IPS-18a (cell line): Measurements from ENCODE around the gene ZNF160.
"Not testable (repeated sequence)": the region's sequence is repeated elsewhere in the genome, so short reads cannot be mapped to it uniquely, and the experiment has no call there.

Source experiments
- H3K27ac ChIP-seq: one replicate; pipeline ENCODE4 v1.5.1; 2013; ENCODE audit warnings: low read length
- H3K27me3 ChIP-seq: one replicate; pipeline ENCODE4 v1.6.1; 2013; ENCODE audit warnings: mild to moderate bottlenecking, low read length; ENCODE audit not compliant: control insufficient read depth, insufficient read depth
- H3K36me3 ChIP-seq: one replicate; pipeline ENCODE4 v1.6.1; 2013; ENCODE audit warnings: low read depth, low read length; ENCODE audit not compliant: control insufficient read depth
- H3K4me1 ChIP-seq: one replicate; pipeline ENCODE4 v1.6.1; 2013; ENCODE audit warnings: low read depth, low read length; ENCODE audit not compliant: control insufficient read depth
- H3K4me3 ChIP-seq: one replicate; pipeline ENCODE4 v1.5.1; 2013; ENCODE audit warnings: low read length
- H3K9ac ChIP-seq: one replicate; pipeline ENCODE4 v1.6.1; 2013; ENCODE audit warnings: mild to moderate bottlenecking, low read length, moderate library complexity
- H3K9me3 ChIP-seq: one replicate; pipeline ENCODE4 v1.6.1; 2013; ENCODE audit warnings: low read depth, low read length; ENCODE audit not compliant: control insufficient read depth

Gene ZNF160

GRCh38 chr19:53045536-53045935 lies 57.7 kb downstream of the ZNF160 start:
- no peaks in the 10 kb centered on the region for H3K9me3 ChIP-seq
- no peak overlapping the region for H3K4me3 ChIP-seq
- H3K27me3 ChIP-seq, result no peaks in the 10 kb centered on the region
- H3K27ac ChIP-seq, result no peak overlapping the region
- no peaks in the 10 kb centered on the region for H3K4me1 ChIP-seq
- H3K9ac ChIP-seq, result no peak overlapping the region
- H3K36me3 ChIP-seq, result no peaks in the 10 kb centered on the region

GRCh38 chr19:53041366-53041765 lies 61.9 kb downstream of the ZNF160 start:
- no peak overlapping the region for H3K9ac ChIP-seq
- H3K27ac ChIP-seq, result no peak overlapping the region
- no peaks in the 10 kb centered on the region for H3K4me1 ChIP-seq
- no peaks in the 10 kb centered on the region for H3K27me3 ChIP-seq
- H3K9me3 ChIP-seq, result no peaks in the 10 kb centered on the region
- H3K36me3 ChIP-seq, result no peaks in the 10 kb centered on the region
- H3K4me3 ChIP-seq, result no peak overlapping the region

GRCh38 chr19:53037101-53038097 lies 65.8 kb downstream of the ZNF160 start:
- H3K36me3 ChIP-seq, result no peaks in the 10 kb centered on the region
- no peak overlapping the region for H3K27ac ChIP-seq
- no peak overlapping the region for H3K4me3 ChIP-seq
- no peaks in the 10 kb centered on the region for H3K4me1 ChIP-seq
- no peak overlapping the region for H3K9ac ChIP-seq
- no peaks in the 10 kb centered on the region for H3K27me3 ChIP-seq
- no peaks in the 10 kb centered on the region for H3K9me3 ChIP-seq

GRCh38 chr19:53034948-53035675 lies 68.1 kb downstream of the ZNF160 start:
- Histone ChIP-seq H3K27me3 (no peaks in the 10 kb centered on the region), H3K4me3 (no peak overlapping the region), H3K36me3 (no peaks in the 10 kb centered on the region), H3K4me1 (no peaks in the 10 kb centered on the region), H3K9ac (no peak overlapping the region), H3K27ac (no peak overlapping the region), H3K9me3 (no peaks in the 10 kb centered on the region)

GRCh38 chr19:53034054-53034453 lies 69.2 kb downstream of the ZNF160 start:
- Histone ChIP-seq H3K9ac (no peak overlapping the region), H3K27me3 (no peaks in the 10 kb centered on the region), H3K9me3 (no peaks in the 10 kb centered on the region)

GRCh38 chr19:53028306-53028705 lies 74.9 kb downstream of the ZNF160 start:
- H3K27ac ChIP-seq, H3K36me3 ChIP-seq, H3K4me1 ChIP-seq, H3K4me3 ChIP-seq, H3K27me3 ChIP-seq, H3K9me3 ChIP-seq, H3K9ac ChIP-seq: not testable (repeated sequence)

More at GRCh38 chr19:53034054-53034453, 69.2 kb downstream of the ZNF160 start:
- Histone ChIP-seq H3K27ac (no peak overlapping the region), H3K36me3 (no peaks in the 10 kb centered on the region), H3K4me3 (no peak overlapping the region), H3K4me1 (no peaks in the 10 kb centered on the region)

GRCh38 chr19:53019684-53020083 lies 83.5 kb downstream of the ZNF160 start:
- Histone ChIP-seq H3K9ac (no peak overlapping the region), H3K27ac (no peak overlapping the region), H3K4me1 (no peaks in the 10 kb centered on the region), H3K27me3 (no peaks in the 10 kb centered on the region), H3K9me3 (no peaks in the 10 kb centered on the region), H3K4me3 (no peak overlapping the region), H3K36me3 (no peaks in the 10 kb centered on the region)
